Measurements from ENCODE around the gene GAB1.

GRCh38 chr4:143441678-143442077, 105.0 kb downstream of the GAB1 start:
- TF ChIP-seq POLR2A (IDR thresholded peaks at IDR 0.05; ENCODE audit: borderline replicate concordance, extremely low read depth, insufficient read depth, insufficient read length): no peak
- peak in 1 of 3 experiments; percentile 7; a peak in 1 of 6 replicates for TF ChIP-seq CTCF (IDR thresholded peaks at IDR 0.05 in 2 of 3, conservative IDR thresholded peaks at IDR 0.05 in 1 of 3; ENCODE audit: borderline replicate concordance in 1 of 3, insufficient read depth in 1 of 3, low read depth in 2 of 3, low read length in 2 of 3)
- TF ChIP-seq ZFX (IDR thresholded peaks at IDR 0.05): no peak
- TF ChIP-seq YY1 (IDR thresholded peaks at IDR 0.05; ENCODE audit: extremely low read depth, insufficient replicate concordance, low read depth, low read length): no peak
- TF ChIP-seq EZH2 (IDR thresholded peaks at IDR 0.05): no peak
- TF ChIP-seq SP1 (IDR thresholded peaks at IDR 0.05; ENCODE audit: low read depth): no peak
- TF ChIP-seq EZH2phosphoT487 (IDR thresholded peaks at IDR 0.05; ENCODE audit: borderline replicate concordance): no peak
- no peak for TF ChIP-seq CEBPB (IDR thresholded peaks at IDR 0.05; ENCODE audit: low read depth)
- TF ChIP-seq MAX (IDR thresholded peaks at IDR 0.05): no peak
- TF ChIP-seq REST (IDR thresholded peaks at IDR 0.05; ENCODE audit: low read depth): no peak
- no peak for TF ChIP-seq ZNF274 (IDR thresholded peaks at IDR 0.05; ENCODE audit: low read depth, low read length)
- TF ChIP-seq POLR2AphosphoS5 (IDR thresholded peaks at IDR 0.05; ENCODE audit: low read depth, low read length): no peak
- TF ChIP-seq TCF7L2 (IDR thresholded peaks at IDR 0.05; ENCODE audit: borderline replicate concordance, extremely low read depth, insufficient read depth, insufficient read length): no peak

All from HCT116 (cell line).